HepG2 (cell line): ENCODE measurements around the gene TRAPPC12. TPM values are rescaled to one million over a fixed set of nuclear protein-coding genes. Genes with fewer than 3 reads are reported as not detected.
A peak's percentile ranks its signal among the peaks of the same experiment; 100 is the strongest.

Experiments
- BORCS8-MEF2B ChIP-seq: sonication (generic); formaldehyde crosslinking; IDR thresholded peaks from 2 replicates; pipeline ENCODE4 v1.8.0; 2022; ENCODE audit warnings: mild to moderate bottlenecking, missing genetic modification reagents
- LCORL ChIP-seq, 2 experiments: fragments of 450-650 bp in 1 of 2; sonication (generic) in 1 of 2; formaldehyde crosslinking in 1 of 2; IDR thresholded peaks; 2 replicates each; pipeline versions ENCODE4 v1.5.0 to v1.6.1; 2017 to 2020; ENCODE audit warnings: antibody characterized with exemption in 1 of 2, missing genetic modification reagents in 1 of 2
- MLLT10 ChIP-seq: sonication (generic); formaldehyde crosslinking; IDR thresholded peaks from 2 replicates; pipeline ENCODE4 v1.4.0; 2020; ENCODE audit warnings: missing genetic modification reagents
- NFKBIZ ChIP-seq: IDR thresholded peaks from 2 replicates; pipeline ENCODE4 v1.6.1; 2018; ENCODE audit warnings: missing genetic modification reagents, missing compliant biosample characterization
- RAD21 ChIP-seq: fragments of 450-650 bp; formaldehyde crosslinking; IDR thresholded peaks from 2 replicates; pipeline ENCODE4 v1.5.0; 2020; ENCODE audit warnings: mild to moderate bottlenecking
- RAD51 ChIP-seq: fragments of 450-650 bp; IDR thresholded peaks from 2 replicates; pipeline ENCODE4 v1.6.1; 2016; ENCODE audit warnings: borderline replicate concordance
- SRY ChIP-seq: sonication (generic); formaldehyde crosslinking; IDR thresholded peaks from 2 replicates; pipeline ENCODE4 v1.8.0; 2022; ENCODE audit warnings: mild to moderate bottlenecking, missing genetic modification reagents
- SSRP1 ChIP-seq: IDR thresholded peaks from 2 replicates; pipeline ENCODE4 v1.6.1; 2016; ENCODE audit warnings: control low read depth
- TAF15 ChIP-seq: fragments of 200-400 bp; formaldehyde crosslinking; IDR thresholded peaks from one replicate; pipeline ENCODE4 v1.6.1; 2018; ENCODE audit warnings: mild to moderate bottlenecking, low read depth, low read length; ENCODE audit not compliant: poor library complexity, severe bottlenecking
- TEAD2 ChIP-seq: sonication (generic); formaldehyde crosslinking; IDR thresholded peaks from 2 replicates; pipeline ENCODE4 v1.9.0; 2021; ENCODE audit warnings: missing genetic modification reagents
- ZNF205 ChIP-seq: IDR thresholded peaks from 2 replicates; pipeline ENCODE4 v1.6.1; 2018; ENCODE audit warnings: missing biosample characterization, missing genetic modification reagents
- ZNF354B ChIP-seq: sonication (generic); formaldehyde crosslinking; IDR thresholded peaks from 2 replicates; pipeline ENCODE4 v1.8.0; 2022; ENCODE audit warnings: mild to moderate bottlenecking, missing genetic modification reagents
- ZNF558 ChIP-seq: sonication (generic); formaldehyde crosslinking; IDR thresholded peaks from 2 replicates; pipeline ENCODE4 v1.9.0; 2022; ENCODE audit warnings: mild to moderate bottlenecking, missing genetic modification reagents, borderline replicate concordance
- polyA plus RNA-seq, 8 experiments: library from polyadenylated mRNA; depleted of rRNA in 3 of 8; stranded (reverse) in 7 of 8; unstranded in 1 of 8; fragments of >200 nt; fragmentation: Illumina TruSeq in 4 of 8; extraction: Trizol in 4 of 8; gene quantifications; 2 replicates each; pipeline versions ENCODE4 v1.2.1 to v1.2.3, GENCODE V29; 2011 to 2016; ENCODE audit warnings: low read depth in 4 of 8, missing spikeins in 1 of 8, mixed read lengths in 1 of 8; ENCODE audit not compliant: insufficient read depth in 1 of 8
- total RNA-seq, 5 experiments: library from RNA; depleted of rRNA; stranded (reverse); fragments of >200 nt; fragmentation: Illumina TruSeq; extraction: Trizol; gene quantifications; 2 replicates each; pipeline ENCODE4 v1.2.3, GENCODE V29; 2016; ENCODE audit warnings: low read depth in 1 of 5
- TF ChIP-seq, protein P1 (sequence below): sonication (generic); formaldehyde crosslinking; IDR thresholded peaks from 2 replicates; pipeline ENCODE4 v1.8.1; 2023; ENCODE audit warnings: mild to moderate bottlenecking, missing genetic modification reagents
- TF ChIP-seq, protein P2 (sequence below): fragments of 450-650 bp; IDR thresholded peaks from 2 replicates; pipeline ENCODE4 v1.6.1; 2016
- TF ChIP-seq, protein P3 (sequence below): IDR thresholded peaks from 2 replicates; pipeline ENCODE4 v1.6.1; 2016; ENCODE audit warnings: missing compliant biosample characterization, missing genetic modification reagents, borderline replicate concordance
- TF ChIP-seq, protein P4 (sequence below): sonication (generic); formaldehyde crosslinking; IDR thresholded peaks from 2 replicates; pipeline ENCODE4 v1.4.0; 2020; ENCODE audit warnings: missing genetic modification reagents, mild to moderate bottlenecking, borderline replicate concordance
- TF ChIP-seq, protein P5 (sequence below): sonication (generic); formaldehyde crosslinking; IDR thresholded peaks from 2 replicates; pipeline ENCODE4 v1.4.0; 2020; ENCODE audit warnings: mild to moderate bottlenecking, low read depth, missing genetic modification reagents
- TF ChIP-seq, protein P6 (sequence below): sonication (generic); formaldehyde crosslinking; IDR thresholded peaks from 2 replicates; pipeline ENCODE4 v1.8.0; 2022; ENCODE audit warnings: mild to moderate bottlenecking, missing genetic modification reagents, moderate library complexity

Gene TRAPPC12
- total and polyA plus RNA-seq, 2 of the 13 experiments (the other 11 are each of a cell fraction or from before 2014, with no cell fraction given), result 46.4 to 97.7 TPM

DNA sequence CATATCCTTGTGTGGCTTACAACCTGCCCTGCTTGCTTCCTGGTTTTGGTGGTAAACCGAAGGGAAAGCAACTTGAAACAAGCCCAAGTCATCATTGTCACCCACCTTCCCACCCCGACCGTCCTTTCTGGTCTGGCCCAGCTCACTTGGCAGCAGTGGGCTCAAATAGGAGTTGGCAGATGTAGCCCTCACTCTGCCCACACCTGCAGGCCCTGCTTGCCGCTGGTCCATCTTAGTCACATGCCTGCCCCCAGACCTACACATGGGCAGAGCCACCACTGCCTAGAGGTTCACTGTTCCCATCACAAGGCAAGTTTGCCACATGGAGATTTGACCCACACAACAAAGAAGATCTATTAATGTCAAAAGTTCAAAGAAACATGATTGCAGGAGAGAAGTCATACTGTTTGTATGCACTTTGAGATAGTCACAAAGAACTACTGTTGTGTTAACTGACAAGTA lies 11.2 kb upstream of the TRAPPC12 start (continued):
- TF ChIP-seq, protein P1, sequence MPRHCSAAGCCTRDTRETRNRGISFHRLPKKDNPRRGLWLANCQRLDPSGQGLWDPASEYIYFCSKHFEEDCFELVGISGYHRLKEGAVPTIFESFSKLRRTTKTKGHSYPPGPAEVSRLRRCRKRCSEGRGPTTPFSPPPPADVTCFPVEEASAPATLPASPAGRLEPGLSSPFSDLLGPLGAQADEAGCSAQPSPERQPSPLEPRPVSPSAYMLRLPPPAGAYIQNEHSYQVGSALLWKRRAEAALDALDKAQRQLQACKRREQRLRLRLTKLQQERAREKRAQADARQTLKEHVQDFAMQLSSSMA (CRISPR knock-in tag), result peak; percentile 20; the same call in 1 of the 2 replicates
- TF ChIP-seq, protein P2, sequence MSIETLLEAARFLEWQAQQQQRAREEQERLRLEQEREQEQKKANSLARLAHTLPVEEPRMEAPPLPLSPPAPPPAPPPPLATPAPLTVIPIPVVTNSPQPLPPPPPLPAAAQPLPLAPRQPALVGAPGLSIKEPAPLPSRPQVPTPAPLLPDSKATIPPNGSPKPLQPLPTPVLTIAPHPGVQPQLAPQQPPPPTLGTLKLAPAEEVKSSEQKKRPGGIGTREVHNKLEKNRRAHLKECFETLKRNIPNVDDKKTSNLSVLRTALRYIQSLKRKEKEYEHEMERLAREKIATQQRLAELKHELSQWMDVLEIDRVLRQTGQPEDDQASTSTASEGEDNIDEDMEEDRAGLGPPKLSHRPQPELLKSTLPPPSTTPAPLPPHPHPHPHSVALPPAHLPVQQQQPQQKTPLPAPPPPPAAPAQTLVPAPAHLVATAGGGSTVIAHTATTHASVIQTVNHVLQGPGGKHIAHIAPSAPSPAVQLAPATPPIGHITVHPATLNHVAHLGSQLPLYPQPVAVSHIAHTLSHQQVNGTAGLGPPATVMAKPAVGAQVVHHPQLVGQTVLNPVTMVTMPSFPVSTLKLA, result peak; percentile 41; the same call in 1 of the 2 replicates
- TF ChIP-seq, protein P3, sequence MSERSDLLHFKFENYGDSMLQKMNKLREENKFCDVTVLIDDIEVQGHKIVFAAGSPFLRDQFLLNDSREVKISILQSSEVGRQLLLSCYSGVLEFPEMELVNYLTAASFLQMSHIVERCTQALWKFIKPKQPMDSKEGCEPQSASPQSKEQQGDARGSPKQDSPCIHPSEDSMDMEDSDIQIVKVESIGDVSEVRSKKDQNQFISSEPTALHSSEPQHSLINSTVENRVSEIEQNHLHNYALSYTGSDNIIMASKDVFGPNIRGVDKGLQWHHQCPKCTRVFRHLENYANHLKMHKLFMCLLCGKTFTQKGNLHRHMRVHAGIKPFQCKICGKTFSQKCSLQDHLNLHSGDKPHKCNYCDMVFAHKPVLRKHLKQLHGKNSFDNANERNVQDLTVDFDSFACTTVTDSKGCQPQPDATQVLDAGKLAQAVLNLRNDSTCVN (CRISPR knock-in tag), result peak; percentile 55; the same call in 1 of the 2 replicates
- TF ChIP-seq, protein P4, sequence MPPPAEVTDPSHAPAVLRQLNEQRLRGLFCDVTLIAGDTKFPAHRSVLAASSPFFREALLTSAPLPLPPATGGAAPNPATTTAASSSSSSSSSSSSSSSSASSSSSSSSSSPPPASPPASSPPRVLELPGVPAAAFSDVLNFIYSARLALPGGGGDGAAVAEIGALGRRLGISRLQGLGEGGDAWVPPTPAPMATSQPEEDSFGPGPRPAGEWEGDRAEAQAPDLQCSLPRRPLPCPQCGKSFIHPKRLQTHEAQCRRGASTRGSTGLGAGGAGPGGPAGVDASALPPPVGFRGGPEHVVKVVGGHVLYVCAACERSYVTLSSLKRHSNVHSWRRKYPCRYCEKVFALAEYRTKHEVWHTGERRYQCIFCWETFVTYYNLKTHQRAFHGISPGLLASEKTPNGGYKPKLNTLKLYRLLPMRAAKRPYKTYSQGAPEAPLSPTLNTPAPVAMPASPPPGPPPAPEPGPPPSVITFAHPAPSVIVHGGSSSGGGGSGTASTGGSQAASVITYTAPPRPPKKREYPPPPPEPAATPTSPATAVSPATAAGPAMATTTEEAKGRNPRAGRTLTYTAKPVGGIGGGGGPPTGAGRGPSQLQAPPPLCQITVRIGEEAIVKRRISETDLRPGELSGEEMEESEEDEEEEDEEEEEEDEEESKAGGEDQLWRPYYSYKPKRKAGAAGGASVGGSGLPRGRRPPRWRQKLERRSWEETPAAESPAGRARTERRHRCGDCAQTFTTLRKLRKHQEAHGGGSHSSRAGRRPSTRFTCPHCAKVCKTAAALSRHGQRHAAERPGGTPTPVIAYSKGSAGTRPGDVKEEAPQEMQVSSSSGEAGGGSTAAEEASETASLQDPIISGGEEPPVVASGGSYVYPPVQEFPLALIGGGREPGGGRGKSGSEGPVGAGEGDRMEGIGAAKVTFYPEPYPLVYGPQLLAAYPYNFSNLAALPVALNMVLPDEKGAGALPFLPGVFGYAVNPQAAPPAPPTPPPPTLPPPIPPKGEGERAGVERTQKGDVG, result peak; percentile 92; the same call in 1 of the 2 replicates
- TF ChIP-seq, protein P5, sequence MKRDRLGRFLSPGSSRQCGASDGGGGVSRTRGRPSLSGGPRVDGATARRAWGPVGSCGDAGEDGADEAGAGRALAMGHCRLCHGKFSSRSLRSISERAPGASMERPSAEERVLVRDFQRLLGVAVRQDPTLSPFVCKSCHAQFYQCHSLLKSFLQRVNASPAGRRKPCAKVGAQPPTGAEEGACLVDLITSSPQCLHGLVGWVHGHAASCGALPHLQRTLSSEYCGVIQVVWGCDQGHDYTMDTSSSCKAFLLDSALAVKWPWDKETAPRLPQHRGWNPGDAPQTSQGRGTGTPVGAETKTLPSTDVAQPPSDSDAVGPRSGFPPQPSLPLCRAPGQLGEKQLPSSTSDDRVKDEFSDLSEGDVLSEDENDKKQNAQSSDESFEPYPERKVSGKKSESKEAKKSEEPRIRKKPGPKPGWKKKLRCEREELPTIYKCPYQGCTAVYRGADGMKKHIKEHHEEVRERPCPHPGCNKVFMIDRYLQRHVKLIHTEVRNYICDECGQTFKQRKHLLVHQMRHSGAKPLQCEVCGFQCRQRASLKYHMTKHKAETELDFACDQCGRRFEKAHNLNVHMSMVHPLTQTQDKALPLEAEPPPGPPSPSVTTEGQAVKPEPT (CRISPR knock-in tag), result no peak
- TF ChIP-seq, protein P6, sequence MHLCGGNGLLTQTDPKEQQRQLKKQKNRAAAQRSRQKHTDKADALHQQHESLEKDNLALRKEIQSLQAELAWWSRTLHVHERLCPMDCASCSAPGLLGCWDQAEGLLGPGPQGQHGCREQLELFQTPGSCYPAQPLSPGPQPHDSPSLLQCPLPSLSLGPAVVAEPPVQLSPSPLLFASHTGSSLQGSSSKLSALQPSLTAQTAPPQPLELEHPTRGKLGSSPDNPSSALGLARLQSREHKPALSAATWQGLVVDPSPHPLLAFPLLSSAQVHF (CRISPR knock-in tag), result no peak
- no peak for TF ChIP-seq ZNF558 (CRISPR knock-in tag)
- TF ChIP-seq SSRP1 (CRISPR knock-in tag), result 0 out of 2 replicates have a peak, but pooled peaks have one; percentile 36
- no peak for TF ChIP-seq RAD21 (CRISPR knock-in tag)
- TF ChIP-seq MLLT10, result no peak
- 0 out of 2 replicates have a peak, but pooled peaks have one; percentile 25 for TF ChIP-seq NFKBIZ (CRISPR knock-in tag)
- no peak for TF ChIP-seq TAF15
- TF ChIP-seq RAD51, result no peak
- no peak for TF ChIP-seq LCORL (IDR thresholded peaks at IDR 0.05)
- 0 out of 2 replicates have a peak, but pooled peaks have one; percentile 27 for TF ChIP-seq LCORL (CRISPR knock-in tag; IDR thresholded peaks at IDR 0.05)
- TF ChIP-seq ZNF205, result peak; percentile 84
- peak; percentile 82 for TF ChIP-seq BORCS8-MEF2B (CRISPR knock-in tag)
- TF ChIP-seq ZNF354B (CRISPR knock-in tag), result 0 out of 2 replicates have a peak, but pooled peaks have one; percentile 48
- TF ChIP-seq TEAD2 (CRISPR knock-in tag), result no peak
- peak; percentile 82 for TF ChIP-seq SRY (CRISPR knock-in tag)
